ENCODE data around the gene CENPO.

Gene CENPO

DNA sequence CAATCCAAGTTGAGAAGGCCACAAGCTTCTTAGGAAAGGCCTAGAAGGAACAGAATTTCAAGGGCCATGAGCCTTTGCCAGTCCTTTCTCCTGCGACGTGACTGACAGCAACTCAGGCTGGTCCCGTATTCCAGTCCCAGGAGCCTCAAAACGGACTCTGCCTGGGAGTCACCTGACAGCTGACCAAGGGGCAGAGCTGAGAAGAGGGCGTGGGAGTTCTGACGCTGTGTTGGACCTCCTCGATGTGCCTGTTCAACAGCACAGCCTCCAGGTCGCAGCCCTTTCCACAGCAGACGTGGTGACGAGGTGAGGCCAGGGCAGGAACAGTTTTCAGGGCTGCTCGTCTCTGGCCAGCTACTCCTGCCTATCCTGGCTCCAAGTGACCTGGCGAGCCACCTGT, 37.6 kb downstream of the CENPO start:
- no peaks in the 10 kb centered on the region for H3K27me3 ChIP-seq (ENCODE audit: insufficient read depth, poor library complexity, severe bottlenecking)
- no peak overlapping the region for H3K27ac ChIP-seq (replicated peaks)
- no peak overlapping the region for H3K4me3 ChIP-seq (replicated peaks; ENCODE audit: insufficient read depth, low read length)
- TF ChIP-seq CTCF (IDR thresholded peaks at IDR 0.05; ENCODE audit: insufficient read depth, low read length) = no peak
- TF ChIP-seq GABPA (IDR thresholded peaks at IDR 0.05; ENCODE audit: low read depth) = no peak
- TF ChIP-seq, protein P1, sequence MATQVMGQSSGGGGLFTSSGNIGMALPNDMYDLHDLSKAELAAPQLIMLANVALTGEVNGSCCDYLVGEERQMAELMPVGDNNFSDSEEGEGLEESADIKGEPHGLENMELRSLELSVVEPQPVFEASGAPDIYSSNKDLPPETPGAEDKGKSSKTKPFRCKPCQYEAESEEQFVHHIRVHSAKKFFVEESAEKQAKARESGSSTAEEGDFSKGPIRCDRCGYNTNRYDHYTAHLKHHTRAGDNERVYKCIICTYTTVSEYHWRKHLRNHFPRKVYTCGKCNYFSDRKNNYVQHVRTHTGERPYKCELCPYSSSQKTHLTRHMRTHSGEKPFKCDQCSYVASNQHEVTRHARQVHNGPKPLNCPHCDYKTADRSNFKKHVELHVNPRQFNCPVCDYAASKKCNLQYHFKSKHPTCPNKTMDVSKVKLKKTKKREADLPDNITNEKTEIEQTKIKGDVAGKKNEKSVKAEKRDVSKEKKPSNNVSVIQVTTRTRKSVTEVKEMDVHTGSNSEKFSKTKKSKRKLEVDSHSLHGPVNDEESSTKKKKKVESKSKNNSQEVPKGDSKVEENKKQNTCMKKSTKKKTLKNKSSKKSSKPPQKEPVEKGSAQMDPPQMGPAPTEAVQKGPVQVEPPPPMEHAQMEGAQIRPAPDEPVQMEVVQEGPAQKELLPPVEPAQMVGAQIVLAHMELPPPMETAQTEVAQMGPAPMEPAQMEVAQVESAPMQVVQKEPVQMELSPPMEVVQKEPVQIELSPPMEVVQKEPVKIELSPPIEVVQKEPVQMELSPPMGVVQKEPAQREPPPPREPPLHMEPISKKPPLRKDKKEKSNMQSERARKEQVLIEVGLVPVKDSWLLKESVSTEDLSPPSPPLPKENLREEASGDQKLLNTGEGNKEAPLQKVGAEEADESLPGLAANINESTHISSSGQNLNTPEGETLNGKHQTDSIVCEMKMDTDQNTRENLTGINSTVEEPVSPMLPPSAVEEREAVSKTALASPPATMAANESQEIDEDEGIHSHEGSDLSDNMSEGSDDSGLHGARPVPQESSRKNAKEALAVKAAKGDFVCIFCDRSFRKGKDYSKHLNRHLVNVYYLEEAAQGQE (IDR thresholded peaks at IDR 0.05; ENCODE audit: insufficient replicate concordance, low read depth) = no peak
- no peak for TF ChIP-seq POLR2AphosphoS5 (IDR thresholded peaks at IDR 0.05; ENCODE audit: low read depth)
- no peak for TF ChIP-seq SPI1 (IDR thresholded peaks at IDR 0.05; ENCODE audit: borderline replicate concordance, low read depth)
- no peak for DNase-seq (ENCODE audit: low read depth in 1 of 2, low spot score in 1 of 2)

DNA sequence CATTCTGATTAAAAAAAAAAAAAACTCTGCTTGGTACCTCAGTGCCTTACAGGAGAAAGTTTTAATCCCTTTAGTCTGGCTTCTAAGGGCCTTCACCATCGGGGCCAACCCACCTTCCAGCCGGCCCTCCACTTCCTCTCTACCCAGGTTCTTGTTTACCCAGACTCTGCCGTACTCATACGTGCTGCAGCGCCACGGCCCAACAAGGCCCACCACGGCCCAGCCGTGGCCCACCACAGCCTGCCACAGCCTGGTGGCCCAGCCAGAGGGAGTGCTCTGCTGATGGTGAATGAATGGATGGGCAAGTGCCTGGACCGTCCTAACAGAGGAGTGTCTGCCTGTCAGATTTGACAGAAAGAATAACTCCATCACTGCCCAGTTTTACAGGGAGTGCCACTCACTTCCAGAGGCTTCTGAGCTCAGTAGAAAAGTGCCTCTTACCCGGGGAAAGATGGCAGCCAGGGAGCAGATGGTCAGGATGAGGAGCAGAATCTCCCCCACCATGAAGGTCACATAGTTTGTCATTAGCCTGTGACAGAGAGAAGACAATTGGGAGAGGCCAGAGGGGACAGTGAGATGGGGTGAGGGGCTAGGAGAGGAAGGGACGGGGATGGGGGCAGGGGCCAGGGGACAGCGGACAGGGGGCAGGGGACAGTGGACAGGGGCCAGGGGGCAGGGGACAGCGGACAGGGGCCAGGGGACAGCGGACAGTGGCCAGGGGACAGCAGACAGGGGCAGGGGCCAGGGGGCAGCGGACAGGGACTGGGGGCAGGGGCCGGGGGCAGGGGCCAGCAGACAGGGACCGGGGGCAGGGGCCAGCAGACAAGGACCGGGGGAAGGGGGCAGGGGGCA, 38.2 kb downstream of the CENPO start:
- Histone ChIP-seq H3K4me3 (replicated peaks; ENCODE audit: insufficient read depth, low read length) (no peak overlapping the region), H3K27ac (replicated peaks) (no peak overlapping the region), H3K27me3 (ENCODE audit: insufficient read depth, poor library complexity, severe bottlenecking) (no peaks in the 10 kb centered on the region)
- TF ChIP-seq POLR2AphosphoS5 (IDR thresholded peaks at IDR 0.05; ENCODE audit: low read depth) = no peak
- TF ChIP-seq CTCF (IDR thresholded peaks at IDR 0.05; ENCODE audit: insufficient read depth, low read length) = no peak
- TF ChIP-seq GABPA (IDR thresholded peaks at IDR 0.05; ENCODE audit: low read depth) = no peak
- TF ChIP-seq SPI1 (IDR thresholded peaks at IDR 0.05; ENCODE audit: borderline replicate concordance, low read depth) = no peak
- TF ChIP-seq, protein P1 (IDR thresholded peaks at IDR 0.05; ENCODE audit: insufficient replicate concordance, low read depth) = no peak
- DNase-seq (ENCODE audit: low read depth in 1 of 2, low spot score in 1 of 2) = no peak

GRCh38 chr2:24832073-24832461, 38.8 kb downstream of the CENPO start:
- no peak for DNase-seq (ENCODE audit: low read depth in 1 of 2, low spot score in 1 of 2)
- TF ChIP-seq CTCF (IDR thresholded peaks at IDR 0.05; ENCODE audit: insufficient read depth, low read length) (no peak), POLR2AphosphoS5 (IDR thresholded peaks at IDR 0.05; ENCODE audit: low read depth) (no peak), SPI1 (IDR thresholded peaks at IDR 0.05; ENCODE audit: borderline replicate concordance, low read depth) (no peak), GABPA (IDR thresholded peaks at IDR 0.05; ENCODE audit: low read depth) (no peak)
- TF ChIP-seq, protein P1 (IDR thresholded peaks at IDR 0.05; ENCODE audit: insufficient replicate concordance, low read depth) = no peak
- no peak overlapping the region for H3K4me3 ChIP-seq (replicated peaks; ENCODE audit: insufficient read depth, low read length)
- no peaks in the 10 kb centered on the region for H3K27me3 ChIP-seq (ENCODE audit: insufficient read depth, poor library complexity, severe bottlenecking)
- H3K27ac ChIP-seq (replicated peaks) = no peak overlapping the region
